ENCODE measurements around the gene SGTA.

SGTA gene

DNA sequence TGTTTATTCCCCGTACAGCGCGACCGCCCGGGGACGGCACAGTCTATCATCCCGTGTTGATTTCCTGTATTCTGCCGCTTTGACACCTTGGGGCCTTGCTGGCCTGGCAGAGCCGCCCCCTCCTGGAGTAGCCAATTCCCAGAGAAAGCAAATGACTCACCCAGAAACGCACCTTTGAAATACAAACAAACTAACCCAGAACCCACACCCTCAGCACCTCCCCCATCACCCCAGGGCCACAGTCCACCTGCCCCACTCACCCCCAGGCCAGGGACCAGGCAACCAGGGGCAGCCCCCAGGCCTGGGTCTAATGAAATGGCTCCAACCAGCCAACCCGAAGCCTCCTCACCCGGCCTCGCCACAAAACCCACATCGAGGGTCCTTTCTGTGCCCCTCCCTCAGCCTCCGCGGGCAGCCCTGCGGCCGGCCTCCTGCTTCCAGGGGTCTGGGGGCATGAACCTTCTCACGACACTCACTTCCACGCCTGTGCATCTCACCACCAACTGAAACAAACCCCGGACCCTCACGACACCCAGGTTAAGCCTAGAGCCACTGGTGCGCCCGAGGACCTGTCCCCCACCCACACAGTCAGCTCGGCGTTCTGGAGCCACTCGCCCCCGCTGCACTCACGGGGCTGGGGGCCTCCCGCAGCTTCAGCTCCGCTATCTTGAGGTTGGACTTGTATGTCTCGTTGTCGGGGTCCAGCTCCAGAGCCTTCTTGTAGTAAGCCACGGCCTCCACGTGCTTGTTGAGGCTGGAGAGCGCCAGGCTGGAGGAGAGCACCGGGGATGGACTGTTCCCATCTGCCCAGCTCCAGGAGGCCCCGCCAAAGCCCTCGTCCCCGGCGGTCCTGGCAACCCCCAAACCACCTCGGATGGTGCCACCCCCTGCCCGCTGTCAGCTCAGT, 20.9 kb downstream of the SGTA start:
- no peak for DNase-seq
- peaks cover 61% of the 10 kb centered on the region for H3K36me3 ChIP-seq (replicated peaks)
- TF ChIP-seq, protein P1, sequence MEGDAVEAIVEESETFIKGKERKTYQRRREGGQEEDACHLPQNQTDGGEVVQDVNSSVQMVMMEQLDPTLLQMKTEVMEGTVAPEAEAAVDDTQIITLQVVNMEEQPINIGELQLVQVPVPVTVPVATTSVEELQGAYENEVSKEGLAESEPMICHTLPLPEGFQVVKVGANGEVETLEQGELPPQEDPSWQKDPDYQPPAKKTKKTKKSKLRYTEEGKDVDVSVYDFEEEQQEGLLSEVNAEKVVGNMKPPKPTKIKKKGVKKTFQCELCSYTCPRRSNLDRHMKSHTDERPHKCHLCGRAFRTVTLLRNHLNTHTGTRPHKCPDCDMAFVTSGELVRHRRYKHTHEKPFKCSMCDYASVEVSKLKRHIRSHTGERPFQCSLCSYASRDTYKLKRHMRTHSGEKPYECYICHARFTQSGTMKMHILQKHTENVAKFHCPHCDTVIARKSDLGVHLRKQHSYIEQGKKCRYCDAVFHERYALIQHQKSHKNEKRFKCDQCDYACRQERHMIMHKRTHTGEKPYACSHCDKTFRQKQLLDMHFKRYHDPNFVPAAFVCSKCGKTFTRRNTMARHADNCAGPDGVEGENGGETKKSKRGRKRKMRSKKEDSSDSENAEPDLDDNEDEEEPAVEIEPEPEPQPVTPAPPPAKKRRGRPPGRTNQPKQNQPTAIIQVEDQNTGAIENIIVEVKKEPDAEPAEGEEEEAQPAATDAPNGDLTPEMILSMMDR (IDR thresholded peaks at IDR 0.05; ENCODE audit: low read depth, low read length, missing control alignments), result no peak

DNA sequence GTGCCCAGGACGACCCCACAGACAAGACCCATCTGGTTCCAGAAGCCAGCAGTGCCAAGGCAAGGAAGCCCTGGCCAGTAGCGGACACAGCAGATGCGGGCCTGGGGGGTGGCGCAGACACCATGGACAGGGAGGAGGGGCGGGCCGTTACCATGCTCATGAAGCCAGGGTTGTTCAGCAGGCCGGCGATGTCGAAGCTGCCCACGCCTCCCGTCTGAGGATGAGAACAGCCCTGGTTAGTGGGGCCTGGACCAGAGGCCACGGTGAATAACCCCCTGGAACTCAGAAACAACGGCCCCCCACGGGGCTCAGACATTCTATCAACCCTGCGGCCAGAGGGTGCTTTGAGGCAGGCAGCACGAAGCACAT, 21.8 kb downstream of the SGTA start:
- H3K27me3 ChIP-seq (replicated peaks), result no peaks in the 10 kb centered on the region
- H3K36me3 ChIP-seq (replicated peaks), result peaks cover 59% of the 10 kb centered on the region
- H3K27ac ChIP-seq, result no peak overlapping the region
- no peak for DNase-seq
- TF ChIP-seq, protein P1 (IDR thresholded peaks at IDR 0.05; ENCODE audit: low read depth, low read length, missing control alignments), result no peak
- in situ Hi-C loops (cut with HindIII; ENCODE audit: low pct_ligation_motif_present, low sequenced_read_pairs), result no loop called here
- no peak overlapping the region for H3K4me3 ChIP-seq (ENCODE audit: low read depth, low read length)

More for the DNA sequence above, 20.9 kb downstream of the SGTA start:
- Histone ChIP-seq H3K4me3 (ENCODE audit: low read depth, low read length) (no peak overlapping the region), H3K27me3 (replicated peaks) (no peaks in the 10 kb centered on the region), H3K27ac (no peak overlapping the region)
- in situ Hi-C loops (cut with HindIII; ENCODE audit: low pct_ligation_motif_present, low sequenced_read_pairs), result no loop called here

DNA sequence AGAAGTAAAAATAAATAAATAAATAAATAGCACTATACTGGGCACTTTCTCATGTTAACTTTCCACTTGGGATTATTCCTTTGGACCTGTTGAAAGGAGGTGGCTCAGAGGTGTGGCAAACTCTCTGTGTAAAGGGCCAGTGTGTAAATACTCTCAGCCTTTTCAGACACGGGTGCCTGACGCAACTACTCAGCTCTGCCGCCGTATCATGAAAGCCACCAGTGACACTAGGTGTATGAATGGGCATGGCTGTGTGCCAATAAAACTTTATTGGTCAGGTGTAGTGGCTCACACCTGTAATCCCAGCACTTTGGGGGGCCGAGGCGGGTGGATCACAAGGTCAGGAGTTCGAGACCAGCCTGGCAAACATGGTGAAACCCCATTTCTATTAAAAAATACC, 23.1 kb downstream of the SGTA start:
- TF ChIP-seq, protein P1 (IDR thresholded peaks at IDR 0.05; ENCODE audit: low read depth, low read length, missing control alignments), result no peak
- H3K27me3 ChIP-seq (replicated peaks), result no peaks in the 10 kb centered on the region
- H3K4me3 ChIP-seq (ENCODE audit: low read depth, low read length), result no peak overlapping the region
- H3K36me3 ChIP-seq (replicated peaks), result peaks cover 57% of the 10 kb centered on the region
- DNase-seq, result no peak
- no peak overlapping the region for H3K27ac ChIP-seq
- in situ Hi-C loops (cut with HindIII; ENCODE audit: low pct_ligation_motif_present, low sequenced_read_pairs), result no loop called here

DNA sequence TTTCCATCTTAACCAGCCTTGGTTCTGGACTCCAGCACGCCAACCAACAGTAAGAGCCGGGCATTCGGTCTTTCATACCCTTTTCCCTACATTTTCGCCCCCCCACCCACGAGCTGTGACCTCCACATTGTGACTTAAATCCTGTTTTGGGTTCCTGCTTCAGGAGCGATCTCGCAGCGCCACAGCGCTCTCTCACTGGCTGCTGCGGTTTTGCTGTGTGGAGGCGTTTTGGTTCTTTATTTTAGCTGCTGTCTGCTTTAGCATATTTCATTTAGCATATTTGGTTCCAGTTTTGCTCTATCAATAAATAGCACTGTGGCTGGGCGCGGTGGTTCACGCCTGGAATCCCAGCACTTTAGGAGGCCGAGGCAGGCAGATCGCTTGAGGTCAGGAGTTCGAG, 23.7 kb downstream of the SGTA start:
- DNase-seq, result no peak
- Histone ChIP-seq H3K27me3 (replicated peaks) (no peaks in the 10 kb centered on the region), H3K4me3 (ENCODE audit: low read depth, low read length) (no peak overlapping the region), H3K27ac (no peak overlapping the region), H3K36me3 (replicated peaks) (peaks cover 57% of the 10 kb centered on the region)
- in situ Hi-C loops (cut with HindIII; ENCODE audit: low pct_ligation_motif_present, low sequenced_read_pairs), result no loop called here
- TF ChIP-seq, protein P1 (IDR thresholded peaks at IDR 0.05; ENCODE audit: low read depth, low read length, missing control alignments), result no peak

DNA sequence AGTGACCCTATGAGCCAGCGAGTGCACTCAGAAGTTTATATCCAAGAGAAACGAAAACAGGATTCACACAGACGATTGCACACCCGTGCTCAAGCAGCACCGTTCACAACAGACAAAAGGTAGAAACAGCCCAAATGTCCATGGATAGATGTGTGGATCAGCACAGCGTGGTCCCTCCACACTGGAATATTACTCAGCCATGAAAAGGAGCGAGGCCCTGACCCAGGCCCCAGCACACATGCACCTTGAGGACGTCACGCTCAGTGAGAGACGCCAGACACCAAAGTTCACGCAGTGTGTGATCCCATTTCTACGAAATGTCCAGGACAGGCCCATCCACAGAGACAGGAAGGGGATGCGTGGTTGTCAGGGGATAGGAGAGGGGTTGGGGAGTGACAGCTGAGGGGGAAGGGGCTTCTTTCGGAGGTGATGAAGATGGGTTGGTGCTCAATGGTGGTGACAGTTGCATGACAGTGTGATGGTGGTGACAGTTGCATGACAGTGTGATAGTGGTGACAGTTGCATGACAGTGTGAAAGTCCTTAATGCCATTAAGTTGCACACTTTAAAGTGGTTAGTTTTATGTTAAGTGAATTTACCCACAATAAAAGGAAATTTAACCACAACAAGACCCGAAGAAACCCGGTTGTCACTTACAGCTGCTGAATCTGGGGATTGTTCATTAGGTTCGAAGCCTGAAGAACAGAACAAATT, 24.3 kb downstream of the SGTA start:
- in situ Hi-C loops (cut with HindIII; ENCODE audit: low pct_ligation_motif_present, low sequenced_read_pairs), result no loop called here
- TF ChIP-seq, protein P1 (IDR thresholded peaks at IDR 0.05; ENCODE audit: low read depth, low read length, missing control alignments), result no peak
- DNase-seq, result no peak
- no peak overlapping the region for H3K27ac ChIP-seq
- H3K27me3 ChIP-seq (replicated peaks), result no peaks in the 10 kb centered on the region
- no peak overlapping the region for H3K4me3 ChIP-seq (ENCODE audit: low read depth, low read length)
- peaks cover 56% of the 10 kb centered on the region for H3K36me3 ChIP-seq (replicated peaks)

Data from brain microvascular endothelial cell (primary cell).